ENCODE data around the gene SV2C. TPM values are rescaled to one million over a fixed set of nuclear protein-coding genes. Genes with fewer than 3 reads are reported as not detected.

SV2C gene
- total and polyA plus RNA-seq, 3 donors from 2014 or later = 0.24 to 0.87 (median 0.56) TPM

DNA sequence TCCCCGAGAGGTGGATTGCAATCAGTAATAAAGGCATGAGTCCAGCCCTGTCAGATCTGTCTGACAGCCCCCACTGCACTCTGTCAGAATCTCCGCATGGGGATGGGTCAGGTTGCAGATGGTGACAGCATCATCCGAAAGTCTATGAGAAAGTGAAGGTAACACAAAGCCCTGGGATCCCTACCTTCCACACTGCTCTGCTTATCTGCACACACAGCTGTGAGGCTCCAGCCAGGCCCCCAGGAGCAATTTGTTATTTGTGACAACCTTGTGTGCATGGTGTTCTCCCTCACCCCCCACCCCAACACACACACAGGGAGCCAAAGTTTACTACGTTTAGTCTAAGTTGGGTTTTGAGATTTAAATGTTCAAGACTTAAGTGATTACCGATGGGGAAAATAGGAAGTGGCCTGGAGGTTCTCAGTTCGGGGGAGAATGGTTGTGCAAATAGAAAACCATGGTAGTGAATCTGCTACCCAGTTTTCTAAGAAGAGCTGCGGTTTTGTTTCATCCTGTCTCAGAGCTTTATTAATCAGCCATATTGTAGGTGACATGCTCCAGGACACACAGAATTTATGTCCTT is 92.7 kb downstream of the SV2C start:
- no peaks in the 10 kb centered on the region for H3K36me3 ChIP-seq (ENCODE audit: low read depth, missing control alignments)
- no peaks in the 10 kb centered on the region for H3K4me1 ChIP-seq
- H3K27me3 ChIP-seq = no peaks in the 10 kb centered on the region
- no peak for DNase-seq
- no peak overlapping the region for H3K4me3 ChIP-seq
- intact Hi-C loops (cut with DNase I; ENCODE audit: low total_unique reads) = no loop called here
- WGBS, 2 donors = 69 to 74% methylated on average over 7 of the region's 7 CpGs
- no peaks in the 10 kb centered on the region for H3K9me3 ChIP-seq
- H3K27ac ChIP-seq = no peak overlapping the region
- TF ChIP-seq POLR2A (IDR thresholded peaks at IDR 0.05) = no peak
- TF ChIP-seq, protein P1, sequence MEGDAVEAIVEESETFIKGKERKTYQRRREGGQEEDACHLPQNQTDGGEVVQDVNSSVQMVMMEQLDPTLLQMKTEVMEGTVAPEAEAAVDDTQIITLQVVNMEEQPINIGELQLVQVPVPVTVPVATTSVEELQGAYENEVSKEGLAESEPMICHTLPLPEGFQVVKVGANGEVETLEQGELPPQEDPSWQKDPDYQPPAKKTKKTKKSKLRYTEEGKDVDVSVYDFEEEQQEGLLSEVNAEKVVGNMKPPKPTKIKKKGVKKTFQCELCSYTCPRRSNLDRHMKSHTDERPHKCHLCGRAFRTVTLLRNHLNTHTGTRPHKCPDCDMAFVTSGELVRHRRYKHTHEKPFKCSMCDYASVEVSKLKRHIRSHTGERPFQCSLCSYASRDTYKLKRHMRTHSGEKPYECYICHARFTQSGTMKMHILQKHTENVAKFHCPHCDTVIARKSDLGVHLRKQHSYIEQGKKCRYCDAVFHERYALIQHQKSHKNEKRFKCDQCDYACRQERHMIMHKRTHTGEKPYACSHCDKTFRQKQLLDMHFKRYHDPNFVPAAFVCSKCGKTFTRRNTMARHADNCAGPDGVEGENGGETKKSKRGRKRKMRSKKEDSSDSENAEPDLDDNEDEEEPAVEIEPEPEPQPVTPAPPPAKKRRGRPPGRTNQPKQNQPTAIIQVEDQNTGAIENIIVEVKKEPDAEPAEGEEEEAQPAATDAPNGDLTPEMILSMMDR (IDR thresholded peaks at IDR 0.05) = no peak

DNA sequence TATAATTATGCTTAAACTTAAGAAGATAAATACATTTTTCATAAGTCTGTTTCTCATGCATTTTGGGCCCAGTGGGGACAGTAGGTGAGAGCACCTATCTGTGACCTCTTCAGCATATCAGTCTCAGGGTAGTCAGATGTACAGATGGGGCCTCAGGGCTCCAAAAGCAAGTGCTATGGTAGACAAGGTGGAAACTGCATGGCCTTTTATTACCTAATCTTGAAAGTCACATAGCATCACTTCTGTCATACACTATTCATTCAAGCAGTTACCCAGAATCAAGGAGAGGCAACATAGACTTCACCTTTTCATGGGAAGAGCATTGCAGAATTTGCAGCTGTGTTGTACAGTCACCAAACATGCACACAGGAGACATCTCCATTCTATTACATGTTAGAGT is 94.8 kb downstream of the SV2C start:
- no peaks in the 10 kb centered on the region for H3K36me3 ChIP-seq (ENCODE audit: low read depth, missing control alignments)
- H3K9me3 ChIP-seq = no peaks in the 10 kb centered on the region
- no peak overlapping the region for H3K4me3 ChIP-seq
- no peak for DNase-seq
- no peak overlapping the region for H3K27ac ChIP-seq
- H3K4me1 ChIP-seq = no peaks in the 10 kb centered on the region
- no peaks in the 10 kb centered on the region for H3K27me3 ChIP-seq
- TF ChIP-seq, protein P1 (IDR thresholded peaks at IDR 0.05) = no peak
- no peak for TF ChIP-seq POLR2A (IDR thresholded peaks at IDR 0.05)
- intact Hi-C loops (cut with DNase I; ENCODE audit: low total_unique reads) = no loop called here

- no peaks in the 10 kb centered on the region for H3K9me3 ChIP-seq
- H3K4me3 ChIP-seq = no peak overlapping the region
- H3K4me1 ChIP-seq = no peaks in the 10 kb centered on the region
- H3K27me3 ChIP-seq = no peaks in the 10 kb centered on the region
- intact Hi-C loops (cut with DNase I; ENCODE audit: low total_unique reads) = no loop called here
- no peaks in the 10 kb centered on the region for H3K36me3 ChIP-seq (ENCODE audit: low read depth, missing control alignments)
- TF ChIP-seq, protein P1 (IDR thresholded peaks at IDR 0.05) = no peak
- TF ChIP-seq POLR2A (IDR thresholded peaks at IDR 0.05) = no peak
- H3K27ac ChIP-seq = no peak overlapping the region
- DNase-seq = no peak
- 73% methylated on average over 5 of the region's 5 CpGs for WGBS, 2 donors
Measured at GRCh38 chr5:76178913-76179312, 95.7 kb downstream of the SV2C start.

- TF ChIP-seq POLR2A (IDR thresholded peaks at IDR 0.05) = no peak
- TF ChIP-seq, protein P1 (IDR thresholded peaks at IDR 0.05) = no peak
- Histone ChIP-seq H3K27ac (no peak overlapping the region), H3K27me3 (no peaks in the 10 kb centered on the region), H3K4me3 (no peak overlapping the region), H3K36me3 (ENCODE audit: low read depth, missing control alignments) (no peaks in the 10 kb centered on the region), H3K4me1 (no peaks in the 10 kb centered on the region), H3K9me3 (no peaks in the 10 kb centered on the region)
- intact Hi-C loops (cut with DNase I; ENCODE audit: low total_unique reads) = no loop called here
- no peak for DNase-seq
- 75 to 79% methylated on average over 8 of the region's 8 CpGs for WGBS, 2 donors
Measured at GRCh38 chr5:76180814-76181805, 97.9 kb downstream of the SV2C start.

All from testis (tissue), 3 donors.